Uterus (tissue), 4 donors: ENCODE data around the gene RHBDD3. TPM values are rescaled to one million over a fixed set of nuclear protein-coding genes. Genes with fewer than 3 reads are reported as not detected.

ENCODE experiments used
- DNase-seq, 2 donors: peaks; one replicate each; pipeline ENCODE4 v3.0.0-alpha.2; 2019 to 2020
- H3K27ac ChIP-seq, 2 donors: fragments of 200-600 bp; sonication (generic); 1 replicate in 1 of 2; 2 replicates in 1 of 2; pipeline ENCODE4 v1.5.1; 2016 to 2018
- H3K27me3 ChIP-seq, 2 donors: fragments of 200-600 bp; sonication (generic); one replicate each; pipeline ENCODE4 v1.5.1; 2018 to 2019; ENCODE audit warnings: control low read depth in 1 of 2
- H3K36me3 ChIP-seq, 2 donors: fragments of 200-600 bp; sonication (generic); one replicate each; pipeline ENCODE4 v1.5.1; 2019; ENCODE audit warnings: control low read depth in 1 of 2
- H3K4me1 ChIP-seq, 2 donors: fragments of 200-600 bp; sonication (generic); one replicate each; pipeline ENCODE4 v1.5.1; 2018 to 2019; ENCODE audit warnings: control low read depth in 1 of 2
- H3K4me3 ChIP-seq, 2 donors: fragments of 200-600 bp; sonication (generic); 1 replicate in 1 of 2; 2 replicates in 1 of 2; pipeline ENCODE4 v1.5.1; 2018 to 2019; ENCODE audit warnings: mild to moderate bottlenecking in 1 of 2
- H3K9me3 ChIP-seq, 2 donors: fragments of 200-600 bp; sonication (generic); one replicate each; pipeline ENCODE4 v1.5.1; 2019; ENCODE audit warnings: control low read depth in 1 of 2
- POLR2A ChIP-seq, 2 donors: fragments of 450-650 bp; IDR thresholded peaks; one replicate each; pipeline ENCODE4 v1.6.1; 2016; ENCODE audit warnings: antibody characterized with exemption in 2 of 2, mild to moderate bottlenecking in 1 of 2, moderate library complexity in 1 of 2
- intact Hi-C: fragments of 100-400 bp; cut with DNase I; formaldehyde crosslinking; loops from one replicate; pipeline ENCODE4 v1.15.1; 2023; ENCODE audit warnings: low total_unique reads
- total RNA-seq, 4 donors: library from RNA; depleted of rRNA in 3 of 4; stranded (reverse); fragments of >200 nt in 3 of 4; gene quantifications; one replicate each; pipeline versions ENCODE4 v1.1.0 to v1.2.4, GENCODE V29; 2014 to 2023
- TF ChIP-seq, protein P1 (sequence below), 4 experiments: fragments of 200-600 bp in 2 of 4; fragments of 450-650 bp in 2 of 4; sonication (generic) in 2 of 4; IDR thresholded peaks; one replicate each; pipeline ENCODE4 v1.5.1; 2016 to 2019; ENCODE audit warnings: antibody characterized with exemption in 4 of 4, mild to moderate bottlenecking in 2 of 4, moderate library complexity in 1 of 4
- donor health status: DM: yes; HTN: yes; CAD: no.

RHBDD3 gene
- total RNA-seq, 4 donors from 2014 or later: 6.5 to 46.6 (median 26.1) TPM

- Histone ChIP-seq H3K9me3 (no peaks in the 10 kb centered on the region), H3K27me3 (no peaks in the 10 kb centered on the region), H3K4me3 (no peak overlapping the region), H3K27ac (no peak overlapping the region), H3K36me3 (no peaks in the 10 kb centered on the region), H3K4me1 (no peaks in the 10 kb centered on the region)
- TF ChIP-seq, protein P1, sequence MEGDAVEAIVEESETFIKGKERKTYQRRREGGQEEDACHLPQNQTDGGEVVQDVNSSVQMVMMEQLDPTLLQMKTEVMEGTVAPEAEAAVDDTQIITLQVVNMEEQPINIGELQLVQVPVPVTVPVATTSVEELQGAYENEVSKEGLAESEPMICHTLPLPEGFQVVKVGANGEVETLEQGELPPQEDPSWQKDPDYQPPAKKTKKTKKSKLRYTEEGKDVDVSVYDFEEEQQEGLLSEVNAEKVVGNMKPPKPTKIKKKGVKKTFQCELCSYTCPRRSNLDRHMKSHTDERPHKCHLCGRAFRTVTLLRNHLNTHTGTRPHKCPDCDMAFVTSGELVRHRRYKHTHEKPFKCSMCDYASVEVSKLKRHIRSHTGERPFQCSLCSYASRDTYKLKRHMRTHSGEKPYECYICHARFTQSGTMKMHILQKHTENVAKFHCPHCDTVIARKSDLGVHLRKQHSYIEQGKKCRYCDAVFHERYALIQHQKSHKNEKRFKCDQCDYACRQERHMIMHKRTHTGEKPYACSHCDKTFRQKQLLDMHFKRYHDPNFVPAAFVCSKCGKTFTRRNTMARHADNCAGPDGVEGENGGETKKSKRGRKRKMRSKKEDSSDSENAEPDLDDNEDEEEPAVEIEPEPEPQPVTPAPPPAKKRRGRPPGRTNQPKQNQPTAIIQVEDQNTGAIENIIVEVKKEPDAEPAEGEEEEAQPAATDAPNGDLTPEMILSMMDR (IDR thresholded peaks at IDR 0.05): no peak
- no peak for TF ChIP-seq POLR2A (IDR thresholded peaks at IDR 0.05)
- peak in 1 of 2 donors; percentile 16 for DNase-seq
- intact Hi-C loops: no loop called here
Observed at GRCh38 chr22:29216873-29217666, 50.7 kb downstream of the RHBDD3 start.

GRCh38 chr22:29216011-29216872, 51.5 kb downstream of the RHBDD3 start:
- Histone ChIP-seq H3K27me3 (no peaks in the 10 kb centered on the region), H3K4me1 (no peaks in the 10 kb centered on the region), H3K27ac (no peak overlapping the region), H3K9me3 (no peaks in the 10 kb centered on the region), H3K36me3 (no peaks in the 10 kb centered on the region), H3K4me3 (no peak overlapping the region)
- DNase-seq: no peak
- TF ChIP-seq, protein P1 (IDR thresholded peaks at IDR 0.05): no peak
- no peak for TF ChIP-seq POLR2A (IDR thresholded peaks at IDR 0.05)
- intact Hi-C loops: no loop called here

DNA sequence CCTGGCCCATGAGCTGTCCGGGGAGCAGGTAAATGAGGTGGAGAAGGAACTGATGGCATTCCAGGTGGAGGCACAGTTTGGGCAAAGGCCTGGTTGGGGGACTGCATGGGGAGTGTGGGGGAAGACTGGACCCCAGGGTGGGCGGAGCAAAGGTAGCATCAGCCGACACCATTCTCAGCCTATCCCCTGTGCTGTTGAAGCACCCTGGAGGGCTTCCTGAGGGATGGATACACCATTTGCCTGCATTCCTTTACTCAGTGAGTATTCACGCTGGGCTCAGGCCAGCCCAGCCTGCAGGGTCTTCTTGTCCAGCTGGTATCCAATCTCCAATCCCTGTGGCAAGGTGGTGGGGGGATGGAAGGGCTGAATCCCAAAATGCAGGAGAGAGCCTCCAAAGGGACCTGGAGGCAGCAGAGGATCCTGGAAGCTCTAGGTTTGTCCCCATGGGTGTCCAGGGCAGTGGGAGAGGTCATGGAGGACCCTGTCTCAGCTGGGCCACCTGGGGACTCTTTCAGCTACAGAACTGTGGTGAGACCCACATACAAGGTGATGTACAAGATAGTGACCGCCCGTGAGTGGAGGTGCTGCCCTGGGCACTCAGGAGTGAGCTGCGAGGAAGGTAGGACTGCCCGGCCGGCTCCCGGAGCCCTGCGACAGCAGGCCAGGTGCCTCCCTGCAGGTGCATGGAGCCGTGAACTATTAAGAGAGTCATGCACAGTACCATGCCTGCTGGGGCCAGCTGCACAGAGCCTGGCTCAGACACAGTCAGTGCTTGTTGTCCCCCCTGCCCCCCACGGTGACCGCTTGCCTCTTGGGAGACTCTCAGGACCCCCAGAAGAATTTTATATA, 52.5 kb downstream of the RHBDD3 start:
- H3K9me3 ChIP-seq: no peaks in the 10 kb centered on the region
- no peaks in the 10 kb centered on the region for H3K27me3 ChIP-seq
- no peak overlapping the region for H3K4me3 ChIP-seq
- intact Hi-C loops: no loop called here
- no peak for TF ChIP-seq POLR2A (IDR thresholded peaks at IDR 0.05)
- TF ChIP-seq, protein P1 (IDR thresholded peaks at IDR 0.05): no peak
- H3K36me3 ChIP-seq: no peaks in the 10 kb centered on the region
- no peak for DNase-seq
- H3K4me1 ChIP-seq: no peaks in the 10 kb centered on the region
- H3K27ac ChIP-seq: no peak overlapping the region

DNA sequence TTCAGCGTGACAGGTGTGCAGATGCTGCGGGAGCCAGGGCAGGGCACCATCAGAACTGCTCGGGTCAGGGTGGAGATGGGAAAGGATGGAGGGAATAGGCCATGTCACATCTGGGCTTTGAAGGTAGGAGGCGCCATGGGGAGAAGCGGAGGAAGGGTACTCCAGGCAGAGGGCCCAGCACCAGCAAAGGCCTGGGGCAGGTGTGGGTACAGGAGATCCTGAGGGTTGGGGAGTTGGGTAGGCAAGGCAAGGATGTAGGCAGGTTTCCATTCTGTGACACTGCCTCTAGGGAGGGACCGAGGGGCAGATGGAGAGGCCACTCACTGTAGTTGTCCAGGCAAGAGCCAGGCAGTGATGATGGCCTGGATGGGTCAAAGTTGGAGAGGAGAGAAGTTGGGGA, 53.5 kb downstream of the RHBDD3 start:
- no peak for TF ChIP-seq POLR2A (IDR thresholded peaks at IDR 0.05)
- TF ChIP-seq, protein P1 (IDR thresholded peaks at IDR 0.05): no peak
- no peak for DNase-seq

More for the DNA sequence above, 53.5 kb downstream of the RHBDD3 start:
- H3K4me1 ChIP-seq: no peaks in the 10 kb centered on the region
- H3K9me3 ChIP-seq: no peaks in the 10 kb centered on the region
- H3K36me3 ChIP-seq: no peaks in the 10 kb centered on the region
- no peaks in the 10 kb centered on the region for H3K27me3 ChIP-seq
- no peak overlapping the region for H3K27ac ChIP-seq
- no peak overlapping the region for H3K4me3 ChIP-seq
- intact Hi-C loops: no loop called here
